HL-60 (cell line): ENCODE results near the gene OXLD1.

Source experiments
- DNase-seq, 2 experiments: peaks; one replicate each; pipeline ENCODE4 v3.0.0-alpha.2; 2010 to 2020; ENCODE audit warnings: low read depth in 1 of 2, low spot score in 1 of 2
- H3K27ac ChIP-seq: fragments of 250-450 bp; sonication (Bioruptor Pico); replicated peaks from 2 replicates; pipeline ENCODE4 v1.5.1; 2020; ENCODE audit warnings: mild to moderate bottlenecking, moderate library complexity
- H3K27me3 ChIP-seq: fragments of 250-450 bp; sonication (Bioruptor Pico); 2 replicates; pipeline ENCODE4 v1.5.1; 2021; ENCODE audit warnings: mild to moderate bottlenecking, moderate library complexity; ENCODE audit not compliant: insufficient read depth, poor library complexity, severe bottlenecking
- H3K4me3 ChIP-seq: replicated peaks from 2 replicates; pipeline ENCODE4 v1.5.1; 2011; ENCODE audit warnings: mild to moderate bottlenecking, control low read depth, low read length; ENCODE audit not compliant: insufficient read depth
- CTCF ChIP-seq: IDR thresholded peaks from one replicate; pipeline ENCODE4 v1.5.1; 2011; ENCODE audit warnings: low read length, control low read depth, inconsistent platforms; ENCODE audit not compliant: insufficient read depth
- GABPA ChIP-seq: IDR thresholded peaks from 2 replicates; pipeline ENCODE4 v1.6.1; 2012; ENCODE audit warnings: low read depth
- POLR2AphosphoS5 ChIP-seq: IDR thresholded peaks from 2 replicates; pipeline ENCODE4 v1.6.1; 2012; ENCODE audit warnings: low read depth
- SPI1 ChIP-seq: IDR thresholded peaks from 2 replicates; pipeline ENCODE4 v1.6.1; 2012; ENCODE audit warnings: low read depth, mild to moderate bottlenecking, borderline replicate concordance
- TF ChIP-seq, protein P1 (sequence below): IDR thresholded peaks from 2 replicates; pipeline ENCODE4 v1.6.1; 2012; ENCODE audit warnings: low read depth; ENCODE audit not compliant: insufficient replicate concordance

Gene OXLD1

DNA sequence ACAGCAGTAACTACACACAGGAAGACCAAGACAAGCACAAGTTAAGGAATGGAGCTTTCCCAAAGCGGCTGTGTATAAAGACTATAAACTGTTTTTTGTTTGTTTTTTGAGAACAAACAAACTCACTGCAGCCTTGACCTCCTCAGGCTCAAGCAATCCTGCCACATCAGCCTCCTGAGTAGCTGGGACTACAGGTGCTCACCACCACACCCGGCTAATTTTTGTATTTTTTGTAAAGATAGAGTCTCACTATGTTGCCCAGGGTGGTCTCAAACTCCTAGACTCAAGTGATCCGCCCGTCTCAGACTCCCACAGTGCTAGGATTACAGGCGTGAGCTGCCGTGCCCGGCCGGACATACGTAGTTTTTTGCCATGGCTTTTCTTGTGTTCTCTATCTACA is 6.0 kb downstream of the OXLD1 start:
- TF ChIP-seq, protein P1, sequence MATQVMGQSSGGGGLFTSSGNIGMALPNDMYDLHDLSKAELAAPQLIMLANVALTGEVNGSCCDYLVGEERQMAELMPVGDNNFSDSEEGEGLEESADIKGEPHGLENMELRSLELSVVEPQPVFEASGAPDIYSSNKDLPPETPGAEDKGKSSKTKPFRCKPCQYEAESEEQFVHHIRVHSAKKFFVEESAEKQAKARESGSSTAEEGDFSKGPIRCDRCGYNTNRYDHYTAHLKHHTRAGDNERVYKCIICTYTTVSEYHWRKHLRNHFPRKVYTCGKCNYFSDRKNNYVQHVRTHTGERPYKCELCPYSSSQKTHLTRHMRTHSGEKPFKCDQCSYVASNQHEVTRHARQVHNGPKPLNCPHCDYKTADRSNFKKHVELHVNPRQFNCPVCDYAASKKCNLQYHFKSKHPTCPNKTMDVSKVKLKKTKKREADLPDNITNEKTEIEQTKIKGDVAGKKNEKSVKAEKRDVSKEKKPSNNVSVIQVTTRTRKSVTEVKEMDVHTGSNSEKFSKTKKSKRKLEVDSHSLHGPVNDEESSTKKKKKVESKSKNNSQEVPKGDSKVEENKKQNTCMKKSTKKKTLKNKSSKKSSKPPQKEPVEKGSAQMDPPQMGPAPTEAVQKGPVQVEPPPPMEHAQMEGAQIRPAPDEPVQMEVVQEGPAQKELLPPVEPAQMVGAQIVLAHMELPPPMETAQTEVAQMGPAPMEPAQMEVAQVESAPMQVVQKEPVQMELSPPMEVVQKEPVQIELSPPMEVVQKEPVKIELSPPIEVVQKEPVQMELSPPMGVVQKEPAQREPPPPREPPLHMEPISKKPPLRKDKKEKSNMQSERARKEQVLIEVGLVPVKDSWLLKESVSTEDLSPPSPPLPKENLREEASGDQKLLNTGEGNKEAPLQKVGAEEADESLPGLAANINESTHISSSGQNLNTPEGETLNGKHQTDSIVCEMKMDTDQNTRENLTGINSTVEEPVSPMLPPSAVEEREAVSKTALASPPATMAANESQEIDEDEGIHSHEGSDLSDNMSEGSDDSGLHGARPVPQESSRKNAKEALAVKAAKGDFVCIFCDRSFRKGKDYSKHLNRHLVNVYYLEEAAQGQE: no peak
- TF ChIP-seq GABPA (no peak), POLR2AphosphoS5 (no peak), CTCF (no peak), SPI1 (no peak)
- no peak overlapping the region for H3K4me3 ChIP-seq
- no peak for DNase-seq
- no peaks in the 10 kb centered on the region for H3K27me3 ChIP-seq
- H3K27ac ChIP-seq: no peak overlapping the region

DNA sequence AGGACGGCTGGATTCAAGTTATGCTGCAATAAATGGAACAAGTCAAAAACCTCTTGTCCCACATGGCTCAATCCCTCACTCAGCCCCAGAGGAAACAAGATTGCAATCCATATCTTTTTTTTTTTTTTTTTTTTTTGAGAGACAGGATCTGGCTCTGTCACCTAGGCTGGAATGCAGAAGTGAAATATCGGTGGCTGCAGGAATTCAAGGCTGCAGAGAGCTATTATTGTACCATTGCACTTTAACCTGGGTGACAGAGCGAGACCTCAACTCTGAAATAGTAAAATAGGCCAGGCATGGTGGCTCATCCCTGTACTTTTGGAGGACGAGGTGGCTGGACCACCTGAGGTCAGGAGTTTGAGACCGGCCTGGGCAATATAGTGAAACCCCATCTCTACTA is 7.4 kb downstream of the OXLD1 start:
- H3K4me3 ChIP-seq: no peak overlapping the region
- DNase-seq: no peak
- no peak for TF ChIP-seq SPI1
- TF ChIP-seq, protein P1: no peak
- TF ChIP-seq POLR2AphosphoS5: no peak
- no peak for TF ChIP-seq CTCF
- no peak for TF ChIP-seq GABPA
- H3K27me3 ChIP-seq: no peaks in the 10 kb centered on the region
- H3K27ac ChIP-seq: no peak overlapping the region

DNA sequence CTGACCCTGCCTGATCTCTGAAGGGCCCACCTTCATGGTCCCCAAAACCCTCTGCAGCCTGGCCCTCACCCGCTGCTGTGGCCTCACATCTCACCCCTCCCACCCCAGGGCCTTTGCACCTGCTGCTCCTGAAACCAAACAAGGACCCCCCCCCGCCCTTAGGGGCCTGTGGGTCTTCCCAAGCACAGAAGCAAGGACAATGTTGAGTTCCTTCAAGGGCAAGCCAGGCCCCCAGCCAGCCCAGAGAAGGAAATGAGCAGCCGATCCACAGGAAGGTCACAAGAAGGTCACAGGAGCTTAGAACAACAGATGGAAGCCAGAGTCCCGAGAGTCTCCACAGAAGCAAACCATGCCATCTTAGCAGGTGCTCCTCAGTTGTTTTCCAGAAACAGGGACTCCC is 9.6 kb downstream of the OXLD1 start:
- H3K27me3 ChIP-seq: no peaks in the 10 kb centered on the region
- no peak for TF ChIP-seq SPI1
- no peak overlapping the region for H3K4me3 ChIP-seq
- H3K27ac ChIP-seq: no peak overlapping the region; the same call in 1 of the 2 replicates
- DNase-seq: no peak

- DNase-seq: no peak
- no peak within 1 kb of the TSS; the same call in 1 of the 2 replicates for H3K27ac ChIP-seq
- TF ChIP-seq, protein P1: no peak
- TF ChIP-seq POLR2AphosphoS5: no peak
- TF ChIP-seq SPI1: no peak
- no peak for TF ChIP-seq GABPA
- TF ChIP-seq CTCF: no peak
Measured at GRCh38 chr17:81656118-81656743, 10.2 kb downstream of the OXLD1 start, which contains the start of gene PDE6G. Gene PDE6G, minus strand, starts transcription at chr17:81656542. Its CDS starts 3,237 bp downstream, at chr17:81653305.

More at GRCh38 chr17:81656118-81656743, 10.2 kb downstream of the OXLD1 start, which contains the start of gene PDE6G:
- H3K27me3 ChIP-seq: no peaks in the 10 kb centered on the region
- no peak within 1 kb of the TSS for H3K4me3 ChIP-seq
